Stomach (tissue), 4 donors: ENCODE results near the gene DOC2A.

ENCODE experiments used
- EP300 ChIP-seq: sonication (generic); formaldehyde crosslinking; IDR thresholded peaks from one replicate; pipeline ENCODE4 v1.6.1; 2017; ENCODE audit warnings: antibody characterized with exemption
- POLR2A ChIP-seq, 4 donors: fragments of 450-650 bp; IDR thresholded peaks; one replicate each; pipeline ENCODE4 v1.6.1; 2016; ENCODE audit warnings: antibody characterized with exemption in 4 of 4, control low read depth in 2 of 4, mild to moderate bottlenecking in 1 of 4, moderate library complexity in 1 of 4
- POLR2AphosphoS5 ChIP-seq, 3 donors: sonication (generic); formaldehyde crosslinking; IDR thresholded peaks; one replicate each; pipeline ENCODE4 v1.6.1; 2016; ENCODE audit warnings: antibody characterized with exemption in 3 of 3
- TF ChIP-seq, protein P1 (sequence below), 7 experiments: fragments of 450-650 bp in 4 of 7; fragments of 200-600 bp in 3 of 7; sonication (generic) in 3 of 7; IDR thresholded peaks; one replicate each; pipeline ENCODE4 v1.5.1; 2016 to 2019; ENCODE audit warnings: antibody characterized with exemption in 7 of 7, control low read depth in 2 of 7, mild to moderate bottlenecking in 1 of 7

DNA sequence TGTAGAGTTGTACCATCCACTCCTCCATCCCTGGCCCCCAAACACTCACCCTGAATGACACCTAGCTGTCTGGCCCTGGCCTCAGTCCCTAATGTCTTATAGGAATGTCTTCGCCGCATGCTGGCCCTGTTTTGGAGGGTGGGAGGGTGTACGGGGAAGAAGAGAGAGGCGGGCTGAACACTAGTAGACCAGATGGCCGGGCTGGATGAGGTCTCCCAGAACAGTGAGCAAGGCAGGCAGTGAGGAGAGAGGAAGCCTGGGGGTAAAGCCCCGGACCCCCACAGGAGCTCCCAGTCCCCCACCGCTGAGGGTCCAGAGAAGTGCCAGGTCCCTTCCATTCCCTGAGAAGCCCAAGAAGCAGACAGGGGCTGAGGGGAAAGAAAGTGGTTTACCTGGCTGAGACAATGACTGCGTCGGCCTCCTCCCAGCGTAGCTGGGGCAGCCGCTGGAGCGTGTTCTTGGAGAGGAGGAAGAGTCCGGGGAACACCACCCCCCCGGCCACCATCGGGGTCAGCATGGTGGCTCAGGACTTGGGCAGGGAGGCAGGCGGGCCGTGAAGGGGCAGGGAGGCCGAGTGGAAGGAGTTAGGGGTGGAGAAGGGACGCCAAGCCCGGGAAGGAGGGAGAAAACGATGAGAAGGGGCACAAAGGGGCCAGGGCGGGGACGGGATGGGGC, 19.3 kb upstream of the DOC2A start:
- TF ChIP-seq, protein P1, sequence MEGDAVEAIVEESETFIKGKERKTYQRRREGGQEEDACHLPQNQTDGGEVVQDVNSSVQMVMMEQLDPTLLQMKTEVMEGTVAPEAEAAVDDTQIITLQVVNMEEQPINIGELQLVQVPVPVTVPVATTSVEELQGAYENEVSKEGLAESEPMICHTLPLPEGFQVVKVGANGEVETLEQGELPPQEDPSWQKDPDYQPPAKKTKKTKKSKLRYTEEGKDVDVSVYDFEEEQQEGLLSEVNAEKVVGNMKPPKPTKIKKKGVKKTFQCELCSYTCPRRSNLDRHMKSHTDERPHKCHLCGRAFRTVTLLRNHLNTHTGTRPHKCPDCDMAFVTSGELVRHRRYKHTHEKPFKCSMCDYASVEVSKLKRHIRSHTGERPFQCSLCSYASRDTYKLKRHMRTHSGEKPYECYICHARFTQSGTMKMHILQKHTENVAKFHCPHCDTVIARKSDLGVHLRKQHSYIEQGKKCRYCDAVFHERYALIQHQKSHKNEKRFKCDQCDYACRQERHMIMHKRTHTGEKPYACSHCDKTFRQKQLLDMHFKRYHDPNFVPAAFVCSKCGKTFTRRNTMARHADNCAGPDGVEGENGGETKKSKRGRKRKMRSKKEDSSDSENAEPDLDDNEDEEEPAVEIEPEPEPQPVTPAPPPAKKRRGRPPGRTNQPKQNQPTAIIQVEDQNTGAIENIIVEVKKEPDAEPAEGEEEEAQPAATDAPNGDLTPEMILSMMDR (IDR thresholded peaks at IDR 0.05), result no peak
- TF ChIP-seq POLR2A (IDR thresholded peaks at IDR 0.05) (no peak), POLR2AphosphoS5 (IDR thresholded peaks at IDR 0.05) (no peak), EP300 (no peak)
